WTC11 (cell line): ENCODE measurements around the gene ATP6V0D1. TPM values are rescaled to one million over a fixed set of nuclear protein-coding genes. Genes with fewer than 3 reads are reported as not detected.

Experiments
- ATAC-seq: fragments of 200-7000 bp; cut with Tn5 transposase; 2 replicates; pipeline ENCODE4 v1.10.0; 2021; ENCODE audit warnings: mild to moderate bottlenecking, moderate library complexity
- CTCF ChIA-PET: fragments of 300-600 bp; sonication (Branson Sonifier 250); formaldehyde crosslinking; loops from one replicate; lab custom pipeline; 2021; ENCODE audit warnings: antibody characterized with exemption; lab: Charles Lee
- POLR2A ChIA-PET: fragments of 350-600 bp; sonication (Branson Sonifier 250); formaldehyde crosslinking; loops from one replicate; lab custom pipeline; 2021; ENCODE audit warnings: antibody characterized with exemption; lab: Charles Lee
- DNase-seq: peaks from one replicate; pipeline ENCODE4 v3.0.0; 2021; ENCODE audit warnings: low spot score
- H3K27ac Mint-ChIP-seq: 2 replicates; pipeline ENCODE4 v1.8.0; 2021; ENCODE audit warnings: mixed read lengths
- H3K27me3 Mint-ChIP-seq: 2 replicates; pipeline ENCODE4 v1.8.0; 2021; ENCODE audit warnings: low read depth, mild to moderate bottlenecking, moderate library complexity, mixed read lengths
- H3K36me3 Mint-ChIP-seq: 2 replicates; pipeline ENCODE4 v1.8.0; 2021; ENCODE audit warnings: mixed read lengths
- H3K4me1 Mint-ChIP-seq: 2 replicates; pipeline ENCODE4 v1.8.0; 2022; ENCODE audit warnings: mixed read lengths
- H3K4me3 Mint-ChIP-seq: 2 replicates; pipeline ENCODE4 v1.8.0; 2021; ENCODE audit warnings: mild to moderate bottlenecking, moderate library complexity, mixed read lengths
- H3K9me3 Mint-ChIP-seq: 2 replicates; pipeline ENCODE4 v1.8.0; 2021; ENCODE audit warnings: mixed read lengths
- ATF6 ChIP-seq: sonication (generic); formaldehyde crosslinking; IDR thresholded peaks from 2 replicates; pipeline ENCODE4 v1.8.1; 2023; ENCODE audit warnings: mild to moderate bottlenecking, missing genetic modification reagents
- CREM ChIP-seq: sonication (generic); formaldehyde crosslinking; IDR thresholded peaks from 2 replicates; pipeline ENCODE4 v1.8.1; 2022; ENCODE audit warnings: mild to moderate bottlenecking, missing genetic modification reagents, moderate library complexity
- ESRRA ChIP-seq: sonication (generic); formaldehyde crosslinking; IDR thresholded peaks from 2 replicates; pipeline ENCODE4 v1.8.1; 2022; ENCODE audit warnings: mild to moderate bottlenecking, missing genetic modification reagents, borderline replicate concordance
- FOXP1 ChIP-seq: sonication (generic); formaldehyde crosslinking; IDR thresholded peaks from 2 replicates; pipeline ENCODE4 v1.8.0; 2022; ENCODE audit warnings: missing genetic modification reagents, mild to moderate bottlenecking, moderate library complexity, borderline replicate concordance
- HMGXB4 ChIP-seq: sonication (generic); formaldehyde crosslinking; IDR thresholded peaks from 2 replicates; pipeline ENCODE4 v1.8.1; 2023; ENCODE audit warnings: mild to moderate bottlenecking, moderate library complexity, missing genetic modification reagents
- JUN ChIP-seq: sonication (generic); formaldehyde crosslinking; IDR thresholded peaks from 2 replicates; pipeline ENCODE4 v1.8.0; 2023; ENCODE audit warnings: mild to moderate bottlenecking, missing genetic modification reagents
- KAT7 ChIP-seq: sonication (generic); formaldehyde crosslinking; IDR thresholded peaks from 2 replicates; pipeline ENCODE4 v1.8.1; 2023; ENCODE audit warnings: missing genetic modification reagents, mild to moderate bottlenecking, borderline replicate concordance
- MAX ChIP-seq: sonication (generic); formaldehyde crosslinking; IDR thresholded peaks from 2 replicates; pipeline ENCODE4 v1.8.0; 2022; ENCODE audit warnings: mild to moderate bottlenecking, missing genetic modification reagents
- NR2C2 ChIP-seq: sonication (generic); formaldehyde crosslinking; IDR thresholded peaks from 2 replicates; pipeline ENCODE4 v1.8.0; 2022; ENCODE audit warnings: mild to moderate bottlenecking, missing genetic modification reagents
- OVOL2 ChIP-seq: fragments of 250-450 bp; sonication (Bioruptor Pico); IDR thresholded peaks from 2 replicates; pipeline ENCODE4 v1.9.0; 2021; ENCODE audit warnings: mild to moderate bottlenecking, borderline replicate concordance
- PRRX2 ChIP-seq: fragments of 250-450 bp; sonication (Bioruptor Pico); IDR thresholded peaks from 2 replicates; pipeline ENCODE4 v1.8.0; 2021; ENCODE audit warnings: mild to moderate bottlenecking
- RORB ChIP-seq: fragments of 250-450 bp; sonication (Bioruptor Pico); IDR thresholded peaks from 2 replicates; pipeline ENCODE4 v1.9.0; 2021; ENCODE audit warnings: mild to moderate bottlenecking
- TCF7 ChIP-seq: sonication (generic); formaldehyde crosslinking; IDR thresholded peaks from 2 replicates; pipeline ENCODE4 v1.8.0; 2022; ENCODE audit warnings: mild to moderate bottlenecking, low read depth, missing genetic modification reagents, moderate library complexity
- ZNF121 ChIP-seq: sonication (generic); formaldehyde crosslinking; IDR thresholded peaks from 2 replicates; pipeline ENCODE4 v1.8.0; 2023; ENCODE audit warnings: missing genetic modification reagents
- ZNF317 ChIP-seq: sonication (generic); formaldehyde crosslinking; IDR thresholded peaks from 2 replicates; pipeline ENCODE4 v1.8.1; 2023; ENCODE audit warnings: low read depth, mild to moderate bottlenecking, moderate library complexity, missing genetic modification reagents, borderline replicate concordance
- ZNF396 ChIP-seq: fragments of 250-450 bp; sonication (Bioruptor Pico); IDR thresholded peaks from 2 replicates; pipeline ENCODE4 v1.8.0; 2021; ENCODE audit warnings: mild to moderate bottlenecking, moderate library complexity, borderline replicate concordance
- ZNF423 ChIP-seq: fragments of 250-450 bp; sonication (Bioruptor Pico); IDR thresholded peaks from 2 replicates; pipeline ENCODE4 v2.1.2; 2022; ENCODE audit warnings: mild to moderate bottlenecking, moderate library complexity
- ZSCAN18 ChIP-seq: fragments of 250-450 bp; sonication (Bioruptor Pico); IDR thresholded peaks from 2 replicates; pipeline ENCODE4 v2.1.2; 2022; ENCODE audit warnings: mild to moderate bottlenecking, moderate library complexity
- total RNA-seq: library from RNA; stranded (reverse); gene quantifications from 3 replicates; pipeline ENCODE4 v1.2.3, GENCODE V29; 2021
- TF ChIP-seq, protein P1 (sequence below): fragments of 250-450 bp; sonication (Bioruptor Pico); conservative IDR thresholded peaks from 2 replicates; pipeline ENCODE4 v1.9.0; 2021; ENCODE audit warnings: mild to moderate bottlenecking

The ATP6V0D1 gene
- total RNA-seq, 1 experiment from 2014 or later = 44.1 TPM

- no peak for TF ChIP-seq HMGXB4 (CRISPR knock-in tag)
- TF ChIP-seq ZNF121 = no peak
Observed at GRCh38 chr16:67395458-67396158, 85.3 kb downstream of the ATP6V0D1 start (continued).

DNA sequence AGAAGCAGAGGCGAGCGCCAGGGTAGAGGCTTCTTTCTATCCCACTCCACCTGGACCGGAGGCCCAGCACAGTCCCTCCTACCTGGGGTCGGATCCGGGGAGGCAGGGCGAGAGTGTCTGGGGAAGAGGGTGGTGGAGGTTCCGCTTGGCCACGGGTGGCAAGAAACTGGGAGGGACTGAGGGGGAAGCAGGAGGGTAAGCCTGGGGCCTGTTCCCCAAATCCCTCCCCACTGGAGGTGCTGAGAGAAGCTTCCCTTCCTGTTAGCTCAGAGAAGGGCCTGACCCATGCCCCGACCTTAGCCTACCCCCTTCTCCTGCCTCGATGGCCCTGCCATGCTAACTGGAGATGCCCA, 85.9 kb downstream of the ATP6V0D1 start:
- Mint-ChIP-seq H3K36me3 (no peaks in the 10 kb centered on the region), H3K4me1 (peaks cover 23% of the 10 kb centered on the region), H3K4me3 (peak overlapping the region; percentile 30), H3K27me3 (peaks cover 59% of the 10 kb centered on the region), H3K9me3 (no peaks in the 10 kb centered on the region), H3K27ac (no peak overlapping the region)
- CTCF ChIA-PET = interaction anchor here (1.0 to 6.8 kb wide), 14 partner anchors 10 to 240 kb away, joined by 3 to 65 read pairs (median 10); partner anchors contain the start of genes KCTD19, LRRC36 and ZDHHC1
- TF ChIP-seq KAT7 = 0 out of 2 replicates have a peak, but pooled peaks have one; percentile 6
- no peak for TF ChIP-seq ZNF423 (CRISPR knock-in tag)
- DNase-seq (no peak), ATAC-seq (no peak)
- POLR2A ChIA-PET = interaction anchor here (1.5 kb wide), 1 partner anchor 68 kb away, joined by 3 read pairs; the partner anchor contains the start of gene LRRC36

GRCh38 chr16:67394155-67395104, 86.5 kb downstream of the ATP6V0D1 start:
- ChIA-PET POLR2A (interaction anchor here (1.0 to 1.5 kb wide), 3 partner anchors 13 to 67 kb away, joined by 3 to 4 read pairs (median 3); partner anchors contain the start of gene LRRC36), CTCF (interaction anchor here (0.9 to 6.8 kb wide), 34 partner anchors 11 to 564 kb away, joined by 3 to 65 read pairs (median 6); partner anchors contain the start of genes ATP6V0D1, HSD11B2, KCTD19 and LRRC36)
- Mint-ChIP-seq H3K36me3 (no peaks in the 10 kb centered on the region), H3K27ac (no peak overlapping the region), H3K27me3 (peaks cover 62% of the 10 kb centered on the region), H3K9me3 (no peaks in the 10 kb centered on the region), H3K4me3 (peak overlapping the region; percentile 66), H3K4me1 (peaks cover 19% of the 10 kb centered on the region)
- DNase-seq (peak; percentile 60), ATAC-seq (peak; percentile 7)
- TF ChIP-seq MAX (CRISPR knock-in tag) (peak; percentile 50; the same call in 1 of the 2 replicates), KAT7 (0 out of 2 replicates have a peak, but pooled peaks have one; percentile 41), FOXP1 (CRISPR knock-in tag) (0 out of 2 replicates have a peak, but pooled peaks have one; percentile 21), ATF6 (CRISPR knock-in tag) (no peak), OVOL2 (CRISPR knock-in tag) (no peak)

- Mint-ChIP-seq H3K4me1 (peaks cover 19% of the 10 kb centered on the region), H3K27ac (no peak overlapping the region), H3K9me3 (no peaks in the 10 kb centered on the region), H3K36me3 (no peaks in the 10 kb centered on the region), H3K27me3 (peaks cover 60% of the 10 kb centered on the region), H3K4me3 (peak overlapping the region; percentile 66)
- ChIA-PET POLR2A (interaction anchor here (0.9 to 1.5 kb wide), 4 partner anchors 9 to 66 kb away, joined by 3 to 4 read pairs (median 3); partner anchors contain the start of gene LRRC36), CTCF (interaction anchor here (0.9 to 6.8 kb wide), 35 partner anchors 11 to 563 kb away, joined by 3 to 65 read pairs (median 6); partner anchors contain the start of genes ATP6V0D1, CES3, HSD11B2 and KCTD19)
- DNase-seq (no peak), ATAC-seq (peak; percentile 3)
- TF ChIP-seq CREM (CRISPR knock-in tag) (no peak), NR2C2 (CRISPR knock-in tag) (no peak), TCF7 (CRISPR knock-in tag) (no peak), RORB (CRISPR knock-in tag) (no peak), ZNF317 (CRISPR knock-in tag) (no peak), ZNF396 (CRISPR knock-in tag) (no peak), JUN (CRISPR knock-in tag) (no peak), PRRX2 (CRISPR knock-in tag) (no peak), ESRRA (CRISPR knock-in tag) (no peak), ZSCAN18 (CRISPR knock-in tag) (no peak)
- TF ChIP-seq, protein P1, sequence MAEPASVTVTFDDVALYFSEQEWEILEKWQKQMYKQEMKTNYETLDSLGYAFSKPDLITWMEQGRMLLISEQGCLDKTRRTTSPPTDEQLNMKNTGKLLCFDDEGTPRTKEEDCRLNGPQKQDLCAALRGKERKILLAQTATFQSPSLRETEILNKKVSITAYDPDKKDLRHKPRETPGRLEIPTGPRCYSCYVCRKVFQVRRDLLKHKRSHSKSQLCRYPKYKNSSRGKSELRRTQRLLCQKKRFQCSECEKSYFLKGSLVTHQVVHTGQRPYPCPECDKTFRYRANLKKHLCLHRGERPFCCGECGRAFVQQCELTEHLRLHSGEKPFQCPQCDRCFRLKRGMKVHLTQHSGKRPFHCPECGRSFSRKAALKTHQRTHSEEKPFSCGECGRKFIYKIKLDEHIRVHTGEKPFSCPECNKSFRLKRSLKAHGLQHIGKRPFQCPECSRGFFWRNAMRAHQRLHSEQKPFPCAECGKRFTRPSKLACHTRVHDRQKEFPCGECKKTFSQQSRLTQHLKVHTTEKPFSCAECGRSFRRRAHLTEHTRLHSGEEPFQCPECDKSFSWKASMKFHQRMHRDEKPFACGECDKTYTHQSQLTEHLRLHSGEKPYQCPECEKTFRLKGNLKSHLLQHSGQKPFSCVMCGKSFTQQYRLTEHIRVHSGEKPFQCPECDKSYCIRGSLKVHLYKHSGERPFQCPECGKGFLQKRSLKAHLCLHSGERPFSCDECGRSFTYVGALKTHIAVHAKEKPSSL (CRISPR knock-in tag) = no peak
Observed at GRCh38 chr16:67393788-67394154, 87.2 kb downstream of the ATP6V0D1 start.
